ENCODE measurements around the gene ZNF628.
A peak's percentile ranks its signal among the peaks of the same experiment; 100 is the strongest.
"Not testable (repeated sequence)": the region's sequence is repeated elsewhere in the genome, so short reads cannot be mapped to it uniquely, and the experiment has no call there.

Gene ZNF628

DNA sequence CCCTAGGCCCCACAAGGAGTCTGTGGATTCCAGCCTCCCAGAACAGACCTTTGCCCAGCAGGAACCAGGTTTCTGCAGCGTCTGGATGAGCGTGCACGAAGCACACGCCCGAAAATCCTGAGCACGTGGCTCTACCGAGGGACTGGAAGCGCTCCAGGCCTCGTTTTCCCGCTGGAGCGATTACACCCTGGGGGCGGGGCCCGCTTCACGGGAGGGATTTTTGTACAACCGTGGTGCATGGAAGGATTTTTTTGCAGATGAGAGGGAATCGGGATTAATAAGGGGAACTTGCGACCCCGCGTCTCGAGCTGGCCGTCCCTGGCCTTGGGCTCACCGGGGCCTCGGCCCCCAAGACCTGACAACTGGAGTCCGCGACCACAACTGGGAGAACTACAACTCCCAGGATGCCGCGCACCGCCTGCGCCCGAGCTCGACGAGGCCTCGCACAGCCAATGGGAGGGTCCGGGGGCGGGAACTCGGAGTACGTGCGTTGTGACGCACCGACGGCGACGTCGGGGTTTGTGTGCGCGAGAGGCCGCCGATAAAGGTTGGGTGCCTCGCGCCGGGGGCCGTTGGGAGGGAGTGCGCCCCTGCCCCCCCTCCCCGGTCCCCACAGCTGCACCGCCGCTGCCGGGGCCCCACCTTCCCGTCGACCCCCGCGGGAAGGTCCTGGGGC is at the start of gene ZNF628:
TSS of gene ZNF628 (plus strand) at position 518 of the 676 bp plus-strand sequence. CDS start 3,294 bp downstream, outside the sequence.
- peak; percentile 98 for DNase-seq

DNA sequence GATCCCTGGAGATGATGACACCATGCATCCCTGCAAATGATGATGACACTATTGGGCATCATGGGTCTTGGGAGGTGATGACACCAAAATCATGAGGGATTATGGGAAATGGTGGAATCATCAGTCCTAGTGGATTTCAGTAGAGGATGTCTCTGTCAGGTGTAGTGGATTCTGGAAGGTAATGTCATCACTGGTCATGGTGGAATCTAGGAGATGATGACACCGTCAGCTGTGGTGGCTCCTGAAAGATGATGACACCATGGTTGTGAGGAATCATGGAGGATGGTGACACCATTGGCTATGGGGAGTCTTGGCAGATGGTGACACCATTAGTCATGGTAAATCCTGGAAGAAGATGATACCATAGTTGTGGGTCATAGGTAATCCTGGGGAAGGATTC is 45.2 kb upstream of the ZNF628 start:
- no peak for DNase-seq

DNA sequence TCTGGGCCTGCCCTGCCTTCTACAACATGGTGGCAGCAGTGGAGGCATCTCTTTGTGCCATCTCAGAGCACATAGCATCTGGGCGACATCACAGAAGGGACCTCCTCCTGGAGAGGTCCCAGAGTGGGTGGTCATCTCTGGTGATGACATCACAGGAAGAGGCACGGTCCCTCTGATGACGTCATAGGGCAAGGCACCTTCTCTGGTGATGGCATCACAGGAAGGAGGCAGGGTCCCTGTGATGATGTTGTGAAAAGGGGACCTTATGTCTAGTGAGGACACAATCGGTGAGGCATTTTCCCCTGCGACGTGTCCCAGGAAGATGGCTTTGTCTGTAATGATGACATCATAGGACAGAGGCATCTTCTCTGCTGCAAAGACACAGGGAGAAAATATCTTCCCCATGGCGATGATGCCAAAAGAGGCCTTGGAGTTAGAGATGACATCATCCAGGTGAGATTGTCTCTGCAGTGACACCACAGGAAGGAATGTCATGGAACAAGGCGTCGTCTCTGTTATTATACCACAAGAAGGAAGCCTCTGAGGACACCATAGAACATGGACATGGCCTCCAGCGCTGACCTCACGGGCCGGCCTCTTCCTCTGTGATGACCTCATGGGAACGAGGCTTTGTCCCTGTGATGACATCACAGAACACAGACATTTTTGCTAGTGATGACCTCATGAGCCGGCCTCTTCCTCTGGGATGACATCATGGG is 44.0 kb upstream of the ZNF628 start:
- no peak for DNase-seq

DNA sequence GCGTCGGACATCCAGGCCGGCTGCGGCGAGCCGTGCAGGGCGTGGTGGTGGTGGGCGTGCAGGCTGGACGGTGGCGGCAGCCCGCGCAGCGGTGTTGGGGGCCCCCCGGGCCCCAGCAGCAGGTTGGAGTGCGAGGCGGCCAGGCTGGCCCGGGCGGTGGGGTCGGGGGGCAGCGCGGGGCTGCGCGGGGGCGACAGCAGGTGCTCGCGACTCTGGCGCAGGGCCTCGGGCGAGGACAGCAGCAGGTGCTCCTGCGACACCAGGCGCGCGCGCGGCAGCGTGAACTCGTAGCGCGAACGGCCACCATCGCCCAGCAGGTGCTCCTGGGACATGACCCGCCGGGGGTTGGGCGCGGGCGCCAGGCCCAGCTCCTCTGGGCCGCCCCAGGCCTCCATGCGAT is 43.1 kb upstream of the ZNF628 start:
- DNase-seq: no peak

DNA sequence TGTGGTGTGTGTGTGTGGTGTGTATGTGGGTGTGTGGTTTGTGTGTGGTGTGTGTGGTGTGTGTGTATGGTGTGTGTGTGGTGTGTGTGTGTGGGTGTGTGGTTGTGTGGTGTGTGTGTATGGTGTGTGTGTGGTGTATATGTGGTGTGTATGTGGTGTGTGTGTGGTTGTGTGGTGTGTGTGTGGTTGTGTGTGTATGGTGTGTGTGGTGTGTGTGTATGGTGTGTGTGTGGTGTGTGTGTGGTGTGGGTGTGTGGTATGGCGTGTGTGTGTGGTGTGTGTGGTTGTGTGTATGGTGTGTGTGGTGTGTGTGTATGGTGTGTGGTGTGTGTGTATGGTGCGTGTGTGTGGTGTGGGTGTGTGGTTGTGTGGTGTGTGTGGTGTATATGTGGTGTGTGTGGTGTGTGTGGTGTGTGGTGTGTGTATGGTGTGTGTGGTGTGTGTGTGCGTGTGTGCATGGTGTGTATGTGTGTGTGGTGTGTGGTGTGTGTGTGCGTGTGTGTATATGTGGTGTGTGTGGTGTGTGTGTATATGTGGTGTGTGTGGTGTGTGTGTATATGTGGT is 42.0 kb upstream of the ZNF628 start:
- no peak for DNase-seq

DNA sequence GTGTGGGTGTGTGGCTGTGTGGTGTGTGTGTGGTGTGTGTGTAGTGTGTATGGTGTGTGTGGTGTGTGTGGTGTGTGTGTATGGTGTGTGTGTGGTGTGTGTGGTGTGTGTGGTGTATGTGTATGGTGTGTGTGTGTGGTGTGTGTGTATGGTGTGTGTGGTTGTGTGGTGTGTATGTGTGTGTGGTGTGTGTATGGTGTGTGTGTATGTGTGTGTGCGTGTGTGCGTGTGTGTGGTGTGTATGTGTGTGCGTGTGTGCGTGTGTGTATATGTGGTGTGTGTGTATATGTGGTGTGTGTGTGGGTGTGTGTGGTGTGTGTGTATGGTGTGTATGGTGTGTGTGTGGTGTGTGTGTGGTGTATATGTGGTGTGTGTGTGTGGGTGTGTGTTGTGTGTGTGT is 41.4 kb upstream of the ZNF628 start:
- no peak for DNase-seq

DNA sequence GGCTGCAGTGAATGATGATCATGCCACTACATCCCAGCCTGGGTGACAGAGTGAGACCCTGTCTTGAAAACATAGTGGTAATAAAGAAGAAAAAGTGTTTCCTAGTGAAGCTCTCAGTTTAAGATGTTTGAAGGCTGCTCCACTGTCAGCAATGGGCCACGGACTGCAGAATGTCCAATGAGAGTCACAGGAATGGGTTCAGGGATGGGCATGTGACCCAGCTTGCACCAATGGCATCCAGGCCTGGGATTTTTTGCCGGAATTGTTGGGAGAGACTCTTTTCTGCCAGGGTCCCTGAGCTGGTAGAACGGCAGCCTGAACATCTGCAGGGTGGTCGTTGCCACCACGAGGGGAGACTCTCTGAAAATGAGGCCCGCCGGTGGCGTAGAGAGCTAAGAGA is 39.6 kb upstream of the ZNF628 start:
- no peak for DNase-seq

DNA sequence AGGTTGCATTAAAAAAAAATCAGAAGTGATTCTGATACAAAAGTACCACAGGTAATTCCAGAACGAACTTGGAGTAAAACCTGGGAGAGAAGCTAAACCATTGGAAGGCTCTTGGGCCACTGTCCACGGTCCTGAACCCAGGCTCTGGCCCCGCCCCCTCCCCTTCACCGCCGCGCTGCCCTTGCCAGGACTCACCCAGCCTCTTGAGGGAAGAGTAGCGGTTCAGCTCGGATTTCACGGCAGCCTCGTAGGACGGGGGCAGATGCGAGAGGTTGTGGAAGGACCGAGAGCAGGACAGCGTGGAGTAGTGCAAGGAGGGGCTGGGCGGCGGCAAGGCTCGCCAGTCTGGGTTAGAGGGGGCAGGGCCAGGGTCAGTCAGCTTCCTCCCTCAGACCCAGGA is 39.0 kb upstream of the ZNF628 start:
- DNase-seq: no peak

DNA sequence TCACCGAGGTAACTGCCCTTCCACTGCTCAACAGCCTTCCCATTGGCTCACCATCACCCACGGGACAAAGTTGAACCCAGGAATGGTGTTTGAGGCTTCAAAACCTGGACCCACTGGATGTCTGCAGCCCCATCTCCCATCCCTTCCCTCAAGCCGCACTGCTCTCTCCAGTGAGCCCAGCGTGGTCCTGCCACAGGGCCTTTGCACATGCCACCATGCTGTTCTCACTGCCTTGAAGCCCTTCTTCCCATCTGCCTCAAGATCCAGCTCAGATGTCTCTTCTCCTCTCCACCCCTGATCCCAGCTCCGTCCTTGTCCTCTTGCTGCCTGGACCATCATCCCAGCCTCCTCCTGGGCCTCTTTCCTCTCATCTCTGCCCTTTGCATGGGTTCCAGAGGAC is 37.4 kb upstream of the ZNF628 start:
- no peak for DNase-seq

DNA sequence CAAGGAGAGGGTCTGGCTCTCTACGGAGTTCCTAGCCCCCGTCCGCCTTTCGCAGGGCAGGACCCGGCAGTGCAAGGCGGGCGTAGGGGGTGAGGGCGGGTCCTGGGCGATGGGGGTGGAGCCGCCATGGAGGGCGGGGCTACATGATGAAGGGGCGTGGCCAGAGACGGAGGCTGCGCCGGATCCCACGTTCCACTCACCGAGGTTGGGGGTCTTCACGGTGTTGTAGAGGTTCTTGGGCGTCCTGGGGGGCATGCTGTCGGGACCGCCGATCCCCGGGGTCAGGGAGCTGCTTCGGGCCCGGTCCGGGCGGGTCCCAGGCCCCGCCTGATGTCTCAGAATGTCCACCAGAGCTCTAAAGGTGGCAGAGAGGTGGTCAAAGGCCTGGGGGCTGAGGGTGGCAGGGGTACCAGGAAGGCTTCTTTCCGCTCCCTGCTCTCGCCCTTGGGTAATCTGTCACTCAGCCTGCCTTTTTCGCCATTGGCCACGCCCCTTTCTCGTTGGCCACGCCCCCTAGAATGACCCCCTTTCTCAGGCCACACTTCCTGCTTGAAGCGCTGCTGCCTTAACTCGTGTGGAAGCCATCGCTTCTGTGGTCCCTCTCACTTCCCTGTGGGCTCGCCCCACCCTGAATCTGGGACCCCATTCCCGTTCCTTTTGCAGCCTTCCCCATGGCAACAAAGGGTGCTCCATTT is 35.9 kb upstream of the ZNF628 start:
- no peak for DNase-seq

DNA sequence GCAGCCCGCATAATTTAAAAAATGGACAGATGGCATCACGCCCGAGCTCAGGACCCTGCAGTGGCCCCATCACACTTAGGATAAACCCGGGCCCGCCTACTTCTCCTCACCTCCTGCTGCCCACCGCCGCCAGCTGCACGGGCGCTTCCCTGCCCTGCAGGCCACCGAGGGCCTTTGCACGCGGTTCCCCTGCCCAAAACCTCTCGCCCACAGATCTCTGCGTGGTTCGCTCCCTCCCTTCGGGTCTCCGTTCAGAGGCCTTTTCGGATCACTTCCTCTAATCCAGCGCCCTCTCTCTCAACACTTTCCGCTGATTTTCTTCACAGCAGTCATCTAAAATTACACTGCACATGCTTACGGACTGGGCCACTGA is 35.1 kb upstream of the ZNF628 start:
- no peak for DNase-seq

DNA sequence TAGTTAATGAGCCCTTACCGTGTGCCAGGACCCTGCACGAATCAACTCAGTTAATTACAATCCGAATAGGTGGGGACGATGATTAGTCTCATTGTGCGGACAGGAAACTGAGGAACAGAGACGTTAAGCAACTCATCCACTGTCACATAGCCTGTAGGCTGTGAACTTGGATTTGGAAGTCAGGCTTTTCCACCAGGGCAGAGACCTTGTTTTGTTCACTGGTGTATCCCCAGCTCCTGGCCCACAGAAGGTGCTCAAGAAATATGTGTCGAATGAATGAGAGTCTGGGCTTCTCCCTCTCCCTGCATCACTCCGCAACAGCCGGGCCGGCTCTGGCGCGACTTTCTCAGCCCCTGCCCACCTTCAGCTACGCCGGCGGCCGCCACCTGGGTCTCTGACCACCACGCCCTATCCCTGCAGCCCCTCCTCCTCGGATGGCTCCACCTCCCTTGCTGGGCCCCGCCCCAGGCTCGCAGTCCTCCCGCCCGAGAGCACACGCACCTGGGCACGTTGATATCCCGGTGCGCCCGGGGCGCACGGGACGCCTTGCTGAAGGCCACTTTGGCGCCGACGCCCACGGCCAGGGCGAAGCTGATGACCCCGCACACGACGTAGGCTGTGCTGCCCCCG is 34.6 kb upstream of the ZNF628 start:
- DNase-seq: no peak

DNA sequence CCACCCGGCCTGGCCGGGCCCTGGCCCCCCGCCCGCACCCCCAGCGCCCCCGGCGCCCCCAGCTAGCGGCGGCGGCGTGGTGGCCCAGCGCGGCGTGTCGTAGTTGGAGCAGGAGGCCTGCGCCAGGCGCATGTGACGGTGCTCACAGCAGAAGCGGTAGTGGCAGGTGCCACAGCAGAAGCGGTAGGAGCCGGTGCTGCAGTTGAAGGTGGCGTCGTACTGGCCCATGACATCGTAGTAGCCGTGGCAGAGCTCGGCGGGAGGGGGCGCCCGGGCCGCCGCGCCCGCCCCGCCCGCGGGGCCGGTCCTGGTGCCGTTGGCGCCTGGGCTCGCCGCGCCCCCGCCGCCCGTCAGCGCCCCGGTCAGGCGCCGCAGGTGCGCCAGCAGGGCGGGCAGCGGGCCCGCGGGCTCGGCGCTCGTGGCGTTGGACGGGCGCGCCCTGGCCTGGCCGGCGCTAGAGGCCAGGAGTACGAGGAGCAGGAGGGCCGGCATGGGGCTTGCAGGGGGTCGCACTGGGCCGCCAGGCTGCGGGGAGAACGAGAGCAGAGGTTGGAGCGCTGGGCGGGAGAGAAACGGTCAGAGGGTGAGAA is 34.0 kb upstream of the ZNF628 start:
- DNase-seq: no peak

DNA sequence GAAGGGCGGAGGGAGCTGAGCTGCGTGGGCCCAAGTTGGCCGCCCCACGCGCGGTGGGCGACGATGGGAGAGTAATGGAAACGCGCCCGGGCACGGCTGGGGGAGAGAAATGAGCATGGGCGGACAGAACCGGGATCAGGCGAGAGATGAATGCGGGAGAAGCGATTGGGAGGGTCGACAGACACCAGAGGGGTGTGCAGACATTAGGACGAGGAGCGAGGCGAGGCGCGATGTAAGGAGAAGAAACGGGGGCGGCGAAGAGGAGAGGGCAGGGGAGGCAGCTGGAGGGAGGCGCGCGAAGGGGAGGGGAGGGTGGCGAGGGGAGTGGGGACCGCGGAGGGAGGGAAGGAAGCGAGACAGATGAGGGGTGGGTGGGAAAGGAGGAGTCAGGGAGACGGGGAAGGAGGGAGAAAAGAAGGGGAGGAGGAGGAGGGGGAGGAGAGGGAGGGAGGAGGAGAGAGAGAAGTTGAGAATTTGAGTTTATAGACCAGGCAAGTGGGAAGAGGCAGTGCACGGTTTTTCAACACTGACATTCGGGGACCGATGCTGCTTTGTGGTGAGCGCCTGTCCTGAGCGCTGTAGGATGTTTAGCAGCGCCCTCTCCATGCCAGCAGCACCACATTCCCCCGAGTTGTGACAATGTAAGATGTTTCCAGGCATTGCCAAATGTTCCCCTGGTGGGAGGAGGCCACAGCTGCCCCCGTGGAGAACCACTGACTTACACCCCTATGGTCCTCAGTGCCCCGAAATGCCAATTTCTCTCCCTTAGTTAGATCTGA is 33.2 kb upstream of the ZNF628 start, which contains the start of gene SHISA7:
TSS of gene SHISA7 (minus strand) at position 256 of the 779 bp plus-strand sequence. CDS start 437 bp downstream, outside the sequence.
- DNase-seq: no peak

DNA sequence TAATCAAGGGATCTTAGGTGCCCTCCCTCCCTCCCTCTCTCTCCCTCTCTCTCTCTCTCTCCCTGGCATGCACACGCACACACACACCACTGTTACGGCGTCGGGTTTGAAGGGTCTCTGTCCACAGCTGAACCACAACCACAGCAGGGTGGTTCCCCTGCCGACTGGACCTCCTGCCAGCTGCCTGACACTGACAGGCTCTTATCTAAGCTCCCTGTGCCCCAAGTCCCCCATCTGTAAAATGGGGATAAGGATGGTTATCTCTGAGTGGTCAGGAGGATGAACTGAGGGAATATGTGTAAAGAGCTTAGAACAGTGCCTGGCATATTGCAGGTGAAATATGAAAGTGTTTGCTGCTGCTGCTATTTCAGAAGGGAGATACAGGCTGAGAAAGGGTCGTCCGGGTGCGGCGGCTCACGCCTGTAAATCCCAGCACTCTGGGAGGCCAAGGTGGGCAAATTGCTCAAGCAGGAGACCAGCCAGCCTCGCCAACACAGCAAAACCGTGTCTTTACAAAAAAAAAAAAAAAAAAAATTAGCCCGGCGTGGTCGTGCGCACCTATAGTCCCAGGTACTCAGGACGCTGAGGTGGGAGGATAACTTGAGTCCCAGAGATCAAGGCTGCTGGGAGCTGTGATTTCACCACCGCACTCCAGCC is 32.5 kb upstream of the ZNF628 start:
- DNase-seq: no peak

DNA sequence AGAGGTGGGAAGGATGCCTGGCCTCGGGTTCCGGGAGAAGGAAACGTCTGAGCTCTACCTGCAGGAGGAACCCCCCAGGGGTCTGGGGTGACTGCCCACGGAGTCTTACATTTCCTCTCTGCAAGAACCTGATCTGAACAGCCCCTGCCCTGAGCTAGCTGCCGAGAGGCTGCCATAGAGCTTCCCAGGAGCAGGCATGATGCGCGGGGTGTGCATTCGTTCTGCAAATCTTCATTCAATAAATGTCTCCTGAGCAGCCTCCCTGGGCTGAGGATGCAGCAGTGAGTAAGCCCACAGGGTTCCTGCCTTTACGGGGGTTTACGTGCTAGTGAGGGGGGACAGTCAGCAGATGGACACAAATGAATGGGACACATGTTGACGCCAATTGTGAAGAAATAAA is 31.8 kb upstream of the ZNF628 start:
- DNase-seq: no peak

DNA sequence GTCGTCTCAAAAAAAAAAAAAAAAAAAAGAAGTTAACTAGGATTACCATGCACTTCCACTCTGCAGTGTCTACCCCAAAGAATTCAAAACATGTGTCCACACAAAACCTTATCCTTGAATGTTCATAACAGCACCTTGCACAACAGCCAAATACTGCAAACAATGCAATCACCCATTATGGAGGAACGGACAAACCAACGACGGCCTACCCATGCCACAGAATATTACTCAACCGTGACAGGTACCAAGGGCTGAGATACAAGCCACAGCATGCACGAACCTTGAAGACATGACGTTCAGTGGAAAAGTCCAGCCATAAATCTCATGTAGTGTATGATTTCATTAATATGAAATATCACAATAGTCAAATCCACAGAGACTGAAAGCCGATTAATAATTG is 30.4 kb upstream of the ZNF628 start:
- no peak for DNase-seq

DNA sequence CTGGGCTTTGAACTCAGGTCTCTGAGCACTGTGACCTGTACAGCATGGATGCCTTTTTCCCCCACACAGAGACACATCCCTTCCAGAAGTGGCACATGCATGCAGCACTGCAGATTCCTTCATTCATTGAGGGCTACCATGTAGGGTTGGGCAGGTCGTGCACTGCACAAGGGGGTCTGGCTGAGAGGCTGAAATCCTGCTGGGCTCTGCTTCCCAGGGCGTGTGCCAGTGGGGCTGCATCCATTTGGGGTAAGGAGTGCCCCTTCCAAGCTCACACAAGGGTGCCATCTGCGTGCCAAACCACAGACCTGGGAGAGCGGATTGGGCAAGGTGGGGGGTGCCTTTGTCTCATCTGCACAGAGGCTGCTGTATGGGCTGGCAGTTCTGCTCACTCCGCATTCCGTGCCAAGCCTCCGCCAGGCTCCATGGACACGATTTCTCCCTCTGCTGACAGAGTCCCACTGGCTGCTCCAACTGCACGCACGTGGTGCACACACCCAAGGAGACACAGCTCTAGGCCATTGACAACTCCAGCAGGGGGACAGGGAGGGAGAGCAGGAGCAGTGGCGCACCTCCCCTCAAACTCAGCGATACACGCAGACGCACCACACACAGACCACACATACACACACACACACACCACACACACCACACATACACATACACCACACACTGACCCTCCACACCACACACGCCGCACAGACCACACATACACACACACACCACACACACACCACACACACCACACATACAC is 28.8 kb upstream of the ZNF628 start:
- DNase-seq: no peak

DNA sequence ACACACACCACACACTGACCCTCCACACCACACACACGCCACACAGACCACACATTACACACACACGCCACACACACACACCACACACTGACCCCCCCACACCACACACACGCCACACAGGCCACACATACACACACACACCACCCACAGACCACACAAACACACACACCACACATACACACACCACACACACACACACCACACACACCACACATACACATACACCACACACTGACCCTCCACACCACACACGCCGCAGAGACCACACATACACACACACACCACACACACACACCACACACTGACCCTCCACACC is 28.3 kb upstream of the ZNF628 start:
- not testable (repeated sequence) for DNase-seq

DNA sequence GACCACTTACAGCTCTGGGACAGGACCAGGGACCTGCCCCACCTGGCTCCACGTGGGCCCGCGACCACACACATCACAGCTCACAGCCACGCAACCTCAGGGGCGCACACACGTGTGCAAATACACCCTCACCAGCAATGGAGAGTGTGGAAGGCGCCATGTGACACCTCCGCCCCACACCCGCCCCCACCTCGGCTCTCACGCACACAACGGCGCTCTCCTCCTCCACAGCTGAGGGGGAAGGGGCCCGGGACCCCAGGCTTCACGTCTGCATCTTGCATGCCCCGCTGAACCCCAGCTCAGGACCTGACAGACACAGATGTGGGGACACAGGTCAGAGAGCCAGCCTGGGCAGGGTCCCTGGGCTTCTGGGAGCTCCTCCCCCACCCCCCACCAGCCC is 26.9 kb upstream of the ZNF628 start:
- DNase-seq: no peak

All from activated T-cell treated with anti-CD3 and anti-CD28 coated beads, Interleukin-2, amount 50 U/mL, for 1 hour (primary cell).